HG03025 (cell line): Measurements from ENCODE around the gene GDPD5.

Experiments used
- ATAC-seq: cut with Tn5 transposase; IDR thresholded peaks from one replicate; pipeline ENCODE4 v1.9.1; 2021; ENCODE audit warnings: mild to moderate bottlenecking, moderate library complexity; ENCODE audit not compliant: unreplicated experiment, low FRiP score

The GDPD5 gene

DNA sequence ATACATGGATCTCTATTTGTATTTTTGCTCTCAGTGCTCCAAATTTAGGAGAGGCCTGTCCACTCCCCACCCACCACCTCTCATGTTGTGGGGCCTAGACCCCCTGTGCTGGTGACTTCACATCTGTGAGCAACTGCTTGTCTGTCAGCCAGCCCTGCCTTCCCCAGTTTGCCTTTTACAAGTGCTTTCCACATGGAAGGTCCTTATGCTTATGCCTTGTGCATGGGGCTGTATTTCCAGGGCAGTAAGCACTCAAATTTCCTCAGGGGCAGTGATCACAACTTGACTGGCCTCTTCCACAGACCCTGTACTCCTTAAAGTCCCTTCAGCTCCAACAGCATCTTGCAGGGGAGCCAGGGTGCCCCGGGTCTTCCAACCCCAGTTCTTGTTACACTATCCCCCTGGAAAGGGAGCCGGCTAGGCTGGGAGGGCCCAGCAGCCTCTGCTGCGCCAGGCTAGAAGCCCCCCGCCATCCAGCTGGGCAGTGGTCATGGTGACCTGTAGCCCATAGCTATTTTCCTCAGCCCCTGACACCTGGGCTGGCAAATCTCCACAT, 29.9 kb downstream of the GDPD5 start:
- ATAC-seq: no peak

DNA sequence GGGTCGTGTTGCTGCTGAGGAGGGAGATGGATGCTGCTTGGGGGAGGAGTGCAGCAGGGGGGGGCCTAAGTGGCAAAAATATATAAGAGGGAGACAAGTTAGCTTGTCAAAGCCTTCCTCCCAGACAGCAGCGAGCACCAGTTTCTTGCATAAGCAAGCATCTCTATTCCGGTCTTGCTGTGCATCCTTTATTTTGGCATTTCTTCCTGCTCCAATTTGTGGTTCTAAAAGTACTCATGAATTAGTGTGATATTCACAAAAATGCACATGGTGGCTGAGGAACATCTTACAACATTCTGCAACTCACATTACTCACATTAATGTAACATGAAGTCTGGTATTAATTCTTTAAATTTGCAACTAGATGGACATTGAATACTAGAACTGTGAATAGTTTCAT, 32.1 kb downstream of the GDPD5 start:
- ATAC-seq: no peak

DNA sequence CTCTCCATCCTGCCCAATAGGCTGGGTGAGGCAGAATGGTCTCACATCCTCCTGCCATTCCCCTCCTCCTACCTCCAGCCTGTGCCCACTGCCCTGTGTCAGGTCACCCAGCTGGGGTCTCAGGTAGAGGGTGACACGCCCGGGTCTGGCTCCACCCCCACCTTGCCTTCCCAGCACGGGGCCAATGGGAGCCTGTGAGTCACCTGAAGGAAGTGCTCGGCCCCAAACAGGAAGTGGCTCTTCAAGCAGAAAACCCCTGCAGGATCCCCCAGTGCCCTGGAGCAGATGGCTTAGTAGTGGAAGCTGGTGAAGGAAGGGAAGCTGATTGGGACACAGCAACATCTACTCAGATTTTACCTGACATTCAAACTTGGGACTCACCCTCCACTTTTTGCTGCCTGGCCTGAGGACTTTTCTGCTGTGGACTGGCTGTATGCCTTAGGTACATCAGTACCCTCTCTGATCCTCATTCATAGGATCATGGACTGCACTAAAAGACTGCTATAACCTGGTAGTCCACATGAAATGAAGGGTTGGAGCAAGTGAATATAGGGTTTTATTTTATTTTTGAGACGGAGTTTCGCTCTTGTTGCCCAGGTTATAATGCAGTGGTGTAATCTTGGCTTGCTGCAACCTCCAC, 33.4 kb downstream of the GDPD5 start:
- no peak for ATAC-seq

DNA sequence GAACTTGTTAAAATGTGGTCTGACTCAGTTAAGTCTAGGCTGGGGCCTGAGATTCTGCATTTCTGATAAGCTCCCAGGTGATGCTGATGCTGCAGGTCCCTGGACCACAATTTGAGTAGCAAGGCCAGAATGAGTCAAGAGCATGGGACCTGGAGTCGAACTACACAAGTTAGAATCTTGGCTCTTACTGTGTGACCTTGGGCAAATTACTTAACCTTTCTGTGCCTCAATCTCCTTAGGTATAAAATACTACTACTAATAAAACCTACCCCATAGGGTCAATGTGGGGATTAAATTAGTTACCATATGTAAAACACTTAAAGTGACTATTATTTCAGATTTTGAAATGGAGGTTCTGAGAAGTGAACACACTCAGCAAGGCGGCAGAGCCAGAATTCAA, 34.3 kb downstream of the GDPD5 start:
- no peak for ATAC-seq

DNA sequence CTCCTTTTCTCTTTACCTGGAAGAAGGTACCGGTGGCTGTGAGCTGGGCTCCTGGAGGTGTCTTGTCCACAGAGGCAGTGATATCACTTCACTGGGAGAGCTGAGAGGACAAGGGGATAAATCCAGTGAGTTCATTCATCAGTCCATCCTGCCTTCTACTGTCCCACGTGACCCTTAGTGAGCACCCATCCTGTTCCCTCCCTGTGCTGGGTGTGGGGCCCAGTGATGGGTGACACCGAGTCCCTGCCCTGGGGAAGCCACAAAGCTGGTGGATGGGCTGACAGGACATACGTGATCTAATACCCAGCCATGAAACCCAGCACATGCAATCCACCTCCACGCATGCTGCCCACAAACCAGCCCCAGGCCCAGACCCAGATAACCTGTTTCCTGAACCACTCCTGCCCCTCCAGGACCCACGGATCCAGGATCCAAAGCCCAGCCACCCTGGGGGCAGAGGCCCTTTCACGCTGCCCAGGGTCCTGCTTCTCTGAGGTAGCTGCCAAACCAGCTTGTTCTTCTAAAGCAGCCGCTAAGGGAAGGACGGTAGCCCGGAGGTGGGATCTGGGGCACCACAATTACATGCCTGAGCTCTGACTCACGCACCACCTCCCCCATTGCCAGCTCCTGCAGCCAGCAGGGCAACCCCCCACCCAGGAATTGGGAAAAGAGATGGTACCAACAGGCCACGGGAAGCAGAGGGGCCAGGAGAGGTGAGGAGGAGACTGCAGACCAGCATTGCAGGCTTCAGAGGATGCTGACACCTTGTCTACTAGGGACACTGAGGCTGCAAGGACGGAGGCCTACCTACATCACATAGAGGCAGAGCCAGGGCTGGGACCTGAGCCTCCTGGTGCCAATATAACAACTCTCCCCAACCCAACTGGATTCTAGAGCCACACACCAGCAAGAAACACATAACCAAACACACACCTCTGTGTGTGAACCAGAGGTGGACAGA, 35.2 kb downstream of the GDPD5 start:
- ATAC-seq: no peak

DNA sequence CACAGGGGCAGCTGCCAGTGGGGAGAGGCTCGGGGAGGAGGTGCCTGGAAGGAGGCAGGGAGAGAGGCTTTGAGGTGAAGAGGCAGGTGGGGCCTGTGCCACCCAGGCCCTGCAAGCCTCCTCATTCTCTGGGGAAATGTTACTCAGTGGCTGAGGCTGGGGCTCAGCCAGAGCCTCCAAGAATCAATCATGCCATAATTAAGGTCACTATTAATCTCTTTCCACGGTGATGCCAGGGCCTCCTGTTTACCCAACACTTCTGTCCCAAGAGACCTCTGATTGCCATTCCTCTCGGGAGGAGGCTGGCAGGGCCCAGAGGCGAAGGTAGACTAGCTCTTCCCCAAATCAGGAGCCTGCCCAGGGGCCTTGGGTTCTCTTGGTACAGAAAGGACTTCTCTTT, 38.4 kb downstream of the GDPD5 start:
- ATAC-seq: no peak

DNA sequence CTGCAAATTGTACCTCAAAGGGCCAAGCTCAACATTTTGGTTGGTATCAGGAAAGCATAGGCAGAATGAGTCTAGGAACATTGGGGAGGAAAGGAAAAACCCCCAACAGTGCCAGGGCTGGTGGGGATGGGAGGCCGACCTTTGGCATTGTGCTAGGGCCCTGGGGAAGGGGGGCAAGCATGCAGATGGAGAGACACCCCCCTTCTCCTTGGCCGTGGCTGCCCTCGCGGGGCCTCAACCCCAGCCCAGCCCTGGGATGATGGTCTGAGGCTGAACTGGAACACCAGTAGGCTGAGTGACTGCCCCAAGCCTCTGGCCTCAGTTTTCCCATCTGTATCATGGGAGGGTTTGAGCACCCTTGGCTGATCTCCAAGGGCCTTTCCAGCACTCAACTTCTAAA, 40.0 kb downstream of the GDPD5 start:
- no peak for ATAC-seq

DNA sequence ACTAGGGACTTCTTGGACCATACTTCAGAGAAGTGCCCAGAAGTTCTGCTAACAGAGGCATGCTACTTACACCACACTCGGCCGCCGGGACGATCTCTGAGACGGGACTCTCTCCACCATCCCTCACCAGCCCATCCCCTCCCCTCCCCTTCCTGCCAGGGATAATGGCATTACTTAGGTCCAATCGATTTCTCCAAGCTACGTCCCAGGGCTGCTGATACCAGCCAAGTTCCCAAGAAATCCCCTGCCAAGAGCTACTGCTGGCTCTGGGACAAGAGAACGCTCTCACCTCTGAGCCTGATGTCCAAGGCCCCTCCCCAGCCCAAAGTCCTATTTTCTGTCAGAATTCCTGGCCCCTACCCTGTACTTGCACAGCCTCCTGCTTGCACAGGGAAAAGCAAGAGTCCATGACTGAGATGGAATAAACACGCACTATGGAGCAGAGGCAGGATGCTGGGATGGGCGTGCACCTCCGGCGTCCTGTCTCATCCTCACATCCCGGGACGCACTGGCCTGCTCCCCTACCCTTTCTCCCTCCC, 42.7 kb downstream of the GDPD5 start:
- ATAC-seq: no peak

DNA sequence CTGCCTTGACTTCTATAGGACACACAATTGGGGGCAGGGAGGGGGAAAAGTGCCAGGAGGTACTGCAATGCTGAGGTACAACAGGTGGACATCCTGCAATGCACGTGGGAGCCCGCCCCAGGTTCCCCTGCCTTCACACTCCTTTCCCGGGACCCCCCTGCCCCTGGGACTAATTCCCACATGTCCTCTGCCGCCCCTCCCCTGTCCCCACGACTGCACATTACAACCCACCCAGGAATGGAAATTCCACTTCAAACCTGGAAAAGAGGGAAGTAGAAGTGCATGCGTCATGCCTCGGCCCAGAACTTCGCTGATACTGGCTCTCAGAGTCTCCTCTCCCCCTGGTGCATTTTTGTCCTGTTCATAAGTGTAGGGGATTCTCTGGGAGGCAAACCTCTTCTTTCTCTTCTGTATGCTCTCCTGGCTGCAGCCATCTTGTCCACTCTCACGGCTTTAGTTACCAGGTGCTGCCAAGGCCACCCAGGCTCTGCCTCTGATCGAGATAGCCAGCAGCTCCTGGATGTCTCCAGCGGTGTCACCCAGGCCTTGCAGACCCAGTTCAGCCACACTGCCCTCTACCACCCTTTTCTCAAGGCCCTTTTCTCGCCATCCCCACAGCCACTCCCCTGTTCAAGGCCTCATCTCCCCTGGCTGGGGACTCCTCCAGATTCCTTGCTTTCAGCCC, 43.7 kb downstream of the GDPD5 start:
- ATAC-seq: no peak

DNA sequence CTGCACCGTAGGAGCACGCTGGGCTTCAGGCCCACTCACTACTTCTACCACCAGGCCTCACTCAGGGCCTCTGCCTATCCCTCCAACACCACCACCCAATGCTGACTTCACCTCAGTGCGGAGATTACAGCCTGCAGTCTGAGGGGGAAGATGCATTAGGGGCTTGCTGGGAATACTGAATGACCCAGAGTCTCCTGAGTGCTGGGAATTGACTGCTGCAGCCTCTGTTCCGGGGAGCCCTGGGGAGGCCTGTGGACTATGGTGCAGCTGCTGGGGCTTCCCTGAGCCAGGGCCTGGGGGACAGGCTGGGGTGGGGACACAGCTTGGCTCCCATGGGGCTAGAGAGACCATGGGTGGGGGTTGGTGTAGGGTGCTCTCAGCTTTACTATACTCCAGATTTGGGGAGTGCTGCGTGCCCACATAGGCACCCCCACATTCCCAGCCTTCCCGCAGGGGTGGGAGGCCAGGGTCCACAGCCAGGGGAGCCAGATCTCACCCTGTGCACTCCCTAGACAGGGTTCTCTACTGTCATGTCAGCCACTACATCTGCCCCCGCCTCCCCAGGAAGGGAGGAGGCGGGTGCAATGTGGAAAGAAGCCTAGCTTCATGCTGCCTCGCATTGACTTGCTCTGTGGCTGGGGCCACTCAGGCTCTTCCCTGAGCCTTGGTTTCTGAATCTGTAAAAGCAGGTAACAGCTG, 44.4 kb downstream of the GDPD5 start:
- no peak for ATAC-seq

DNA sequence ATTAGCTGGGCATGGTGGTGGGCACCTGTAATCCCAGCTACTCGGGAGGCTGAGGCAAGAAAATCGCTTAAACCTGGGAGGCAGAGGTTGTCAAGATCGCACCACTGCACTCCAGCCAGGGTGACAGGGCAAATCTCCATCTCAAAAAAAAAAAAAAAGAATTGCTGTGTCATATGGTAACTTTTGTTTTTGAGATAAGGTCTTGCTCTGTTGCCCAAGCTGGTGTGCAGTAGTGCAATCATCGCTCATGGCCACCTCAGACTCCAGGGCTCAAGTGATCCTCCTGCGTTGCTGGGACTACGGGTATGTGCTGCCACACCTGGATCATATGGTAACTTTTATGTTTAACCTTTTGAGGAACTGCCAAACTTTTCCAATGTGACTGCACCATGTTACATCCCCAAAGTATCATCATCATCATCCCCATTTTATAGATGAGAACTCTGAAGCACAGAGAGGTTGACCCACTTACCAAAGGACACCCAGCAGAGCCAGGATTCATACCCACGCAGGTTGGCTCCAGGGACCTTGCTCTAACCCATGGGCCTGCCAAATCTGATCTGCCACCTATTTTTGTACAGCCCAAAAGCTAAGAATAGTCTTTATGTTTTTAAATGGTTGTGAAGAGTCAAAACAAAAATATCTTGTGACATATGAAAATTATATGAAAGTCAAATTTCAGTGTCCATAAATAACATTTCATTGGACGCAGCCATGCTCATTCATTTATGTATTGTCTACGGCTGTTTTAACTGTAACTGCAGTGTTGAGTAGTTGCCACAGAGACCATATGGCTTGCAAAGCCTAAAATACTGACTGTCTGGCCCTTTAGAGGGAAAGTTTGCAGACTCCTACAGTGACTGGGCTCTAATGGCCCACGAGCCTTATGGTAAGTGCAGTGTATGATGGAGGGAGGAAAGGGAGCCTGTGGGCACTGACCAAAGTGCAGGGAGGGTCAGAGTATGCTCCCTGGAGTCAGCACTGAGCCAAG, 45.3 kb downstream of the GDPD5 start:
- no peak for ATAC-seq

DNA sequence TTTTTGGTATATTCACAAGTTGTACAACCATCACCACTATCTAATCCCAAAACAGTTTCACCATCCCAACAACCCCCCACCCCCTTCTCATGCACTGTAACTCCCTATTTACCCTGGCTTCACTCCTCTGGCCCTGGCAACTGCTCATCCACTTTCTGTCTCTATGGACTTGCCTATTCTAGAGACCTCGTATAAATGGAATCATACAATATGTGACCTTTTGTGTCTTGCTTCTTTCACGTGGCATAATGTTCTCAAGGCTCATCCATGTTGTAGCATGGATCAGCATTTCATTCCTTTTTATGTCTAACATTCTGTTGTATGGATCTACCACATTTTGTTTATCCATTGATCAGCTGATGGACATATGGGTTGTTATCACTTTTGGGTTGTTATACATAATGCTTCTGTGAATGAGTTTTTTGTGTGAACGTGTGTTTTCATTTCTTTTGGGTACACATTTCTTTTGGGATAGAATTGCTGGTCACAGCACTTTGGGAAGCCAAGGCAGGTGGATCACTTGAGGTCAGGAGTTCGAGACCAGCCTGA, 46.1 kb downstream of the GDPD5 start:
- ATAC-seq: no peak

DNA sequence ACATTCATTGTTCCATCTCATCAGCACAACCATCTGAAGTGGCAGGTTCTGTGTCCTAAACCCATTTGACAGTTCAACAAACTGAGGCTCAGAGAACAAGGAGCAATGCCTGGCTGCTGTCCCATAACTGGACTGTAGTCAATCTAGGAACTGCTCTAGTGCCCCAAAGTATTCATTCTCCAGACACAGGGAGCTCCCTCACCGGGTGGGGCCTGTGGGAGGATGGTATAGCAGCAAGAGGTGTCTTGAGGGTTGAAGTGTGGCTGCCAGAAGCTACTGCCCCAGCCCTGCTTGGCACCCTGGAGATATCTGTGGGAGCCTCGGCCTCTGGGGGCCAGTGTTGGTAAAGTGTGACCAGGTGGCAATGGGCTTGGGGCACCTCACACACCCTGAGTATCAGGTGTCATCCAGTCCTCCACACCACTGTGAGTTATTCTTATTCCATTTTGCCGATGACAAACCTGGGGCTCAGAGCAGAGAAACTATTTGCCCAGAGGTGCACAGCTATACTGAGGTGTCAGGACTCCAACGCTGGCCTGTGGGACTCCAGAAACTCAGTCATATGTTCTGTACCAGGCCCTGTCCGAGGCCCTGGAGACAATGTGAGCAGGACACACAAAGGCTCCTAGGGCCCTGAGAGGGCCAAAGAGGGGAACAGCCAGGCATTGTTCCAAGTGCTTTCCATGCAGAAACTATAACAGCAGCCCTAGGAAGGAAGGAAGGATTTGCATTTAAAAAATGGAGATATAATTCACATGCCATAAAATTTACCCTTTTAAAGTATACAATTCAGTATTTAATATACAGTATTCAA, 46.8 kb downstream of the GDPD5 start:
- no peak for ATAC-seq

DNA sequence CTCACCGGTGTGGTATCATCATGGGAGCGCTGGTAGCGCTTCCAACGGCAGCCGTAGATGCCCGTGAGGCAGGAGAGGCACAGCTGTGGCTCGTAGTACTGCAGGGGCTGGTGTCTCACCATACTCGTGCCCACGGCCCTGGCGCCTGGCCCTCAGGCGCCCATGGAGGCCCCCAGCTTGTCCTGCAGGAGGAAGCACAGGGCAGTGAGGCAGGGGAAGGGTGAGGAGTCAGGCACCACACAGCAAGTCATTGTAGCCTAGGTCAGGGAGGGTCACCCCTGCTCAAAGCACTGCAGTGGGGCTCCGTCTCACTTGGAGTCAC, 48.2 kb downstream of the GDPD5 start:
- no peak for ATAC-seq

DNA sequence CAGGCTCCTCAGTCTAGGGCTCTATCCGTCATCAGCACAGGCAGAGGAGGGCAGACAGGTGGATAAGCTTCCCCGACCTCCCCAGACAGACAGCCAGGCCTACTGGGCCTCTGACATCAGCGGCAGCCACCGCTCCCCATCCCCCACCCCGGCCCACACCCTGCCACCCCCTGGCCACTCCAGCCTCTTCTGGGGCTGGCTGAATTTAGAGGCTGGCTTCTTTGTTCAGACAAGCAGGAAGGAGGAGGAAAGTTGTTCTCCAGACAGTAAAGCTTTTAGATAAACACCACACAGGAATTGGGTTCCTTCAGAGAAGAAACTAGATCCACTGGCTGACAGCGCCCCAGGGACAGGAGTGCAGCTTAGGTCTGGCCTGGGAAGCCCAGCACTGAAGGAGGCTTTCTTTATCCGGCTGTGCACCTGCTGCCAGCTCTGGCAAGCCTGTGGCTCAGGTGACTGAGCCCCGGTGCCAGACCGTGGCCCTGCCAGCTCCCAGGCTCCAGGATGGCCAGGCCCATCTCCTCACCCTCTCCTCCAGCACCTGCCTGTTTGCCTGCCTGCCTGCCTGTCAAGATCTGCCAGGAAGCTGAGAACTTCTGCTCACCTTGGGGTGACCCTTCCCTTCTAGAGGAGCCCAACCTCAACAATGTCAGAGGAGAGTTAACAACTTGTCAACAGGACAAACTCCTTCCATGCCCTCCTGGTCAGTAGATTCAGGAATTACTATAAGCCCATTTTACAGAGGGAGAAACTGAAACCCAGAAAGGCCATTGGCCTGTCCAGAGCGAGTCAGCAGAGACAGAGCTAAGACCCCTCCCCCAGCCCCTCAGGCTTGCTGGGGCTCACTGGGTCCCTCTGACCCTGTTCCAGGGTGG, 48.8 kb downstream of the GDPD5 start:
- no peak for ATAC-seq

DNA sequence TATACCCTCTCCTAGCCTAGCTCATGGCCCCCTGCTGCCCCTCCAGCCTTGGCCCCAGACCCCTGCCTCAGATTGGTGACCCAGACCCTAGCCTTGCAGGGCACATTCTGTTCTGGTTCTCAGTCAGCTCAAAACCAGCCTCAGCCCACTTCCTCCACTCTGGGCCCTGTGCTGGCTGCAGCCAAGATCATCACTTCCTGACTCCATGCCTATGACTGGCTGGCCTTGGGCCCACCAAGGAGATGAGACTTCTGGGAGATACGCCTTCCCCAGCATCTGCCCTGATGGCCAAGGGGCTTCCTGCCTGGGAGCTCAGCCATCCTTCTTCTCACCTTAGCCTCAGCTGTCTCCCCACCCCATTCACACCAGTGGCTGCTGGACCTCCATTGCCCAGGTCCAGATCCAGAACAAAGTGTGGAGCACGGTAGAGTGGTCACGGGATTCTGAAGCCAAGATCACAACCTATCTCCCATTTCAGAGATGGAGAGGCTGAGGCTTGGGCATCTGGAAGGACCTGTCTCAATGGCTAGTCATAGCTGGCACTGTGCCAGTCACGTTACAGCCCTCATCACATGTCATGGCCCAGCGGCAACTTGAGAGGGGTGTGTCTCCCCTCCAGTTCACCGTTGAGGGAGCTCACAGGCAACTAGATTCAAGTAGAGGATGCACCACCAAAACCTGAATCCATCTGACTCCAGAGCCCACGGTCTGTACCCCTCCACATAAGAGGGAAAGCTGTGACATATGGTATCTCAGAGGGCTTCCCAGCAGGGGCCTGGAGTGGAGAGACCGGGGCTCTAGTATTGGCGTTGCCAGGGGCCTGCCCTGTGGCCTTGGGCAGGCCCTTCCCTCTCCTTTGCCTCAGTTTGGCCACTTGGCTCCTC, 49.7 kb downstream of the GDPD5 start:
- no peak for ATAC-seq
